Activated T-cell treated with anti-CD3 and anti-CD28 coated beads for 1 hour (primary cell): ENCODE results near the gene GUCY1A2.

Experiments
- DNase-seq: peaks from one replicate; pipeline ENCODE4 v3.0.0-alpha.2; 2020; ENCODE audit warnings: low read depth

GUCY1A2 gene

DNA sequence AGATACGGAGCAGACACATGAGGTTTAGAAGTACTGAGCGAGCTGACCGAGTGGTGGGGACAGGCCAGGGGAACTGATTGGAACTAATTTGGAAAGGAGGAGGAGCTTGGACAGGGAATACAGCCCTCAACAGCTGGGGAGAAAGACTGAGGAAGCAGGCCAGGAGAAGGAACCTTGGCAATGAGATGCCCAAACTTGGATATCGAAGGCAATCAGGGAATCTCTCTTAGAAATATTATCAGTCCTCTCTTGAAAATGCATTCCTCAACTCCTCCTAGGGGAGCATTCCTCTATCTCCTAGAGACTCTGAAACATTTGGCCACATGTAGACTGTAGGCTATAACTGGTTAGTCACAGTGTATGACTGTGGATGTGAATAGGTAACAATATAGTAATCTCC lies 284.6 kb downstream of the GUCY1A2 start:
- DNase-seq = no peak

DNA sequence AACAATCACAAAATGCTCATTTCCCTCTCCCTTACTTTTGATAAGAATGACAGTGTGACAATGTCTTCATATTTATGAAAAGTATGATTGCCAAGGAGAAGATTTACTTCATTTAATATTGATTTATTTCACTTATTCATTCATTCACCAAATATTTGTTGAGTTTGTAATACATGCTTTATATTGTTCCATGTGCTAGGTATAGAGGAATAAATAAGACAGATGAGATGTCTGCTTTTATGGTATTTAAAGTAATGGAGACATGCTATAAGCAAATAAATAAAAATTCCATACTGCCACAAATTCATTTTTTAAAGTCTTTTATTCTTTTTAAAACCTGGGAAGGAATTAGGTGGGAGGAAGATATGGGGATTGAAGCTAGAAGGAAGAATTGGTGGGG lies 289.4 kb downstream of the GUCY1A2 start:
- DNase-seq = no peak

DNA sequence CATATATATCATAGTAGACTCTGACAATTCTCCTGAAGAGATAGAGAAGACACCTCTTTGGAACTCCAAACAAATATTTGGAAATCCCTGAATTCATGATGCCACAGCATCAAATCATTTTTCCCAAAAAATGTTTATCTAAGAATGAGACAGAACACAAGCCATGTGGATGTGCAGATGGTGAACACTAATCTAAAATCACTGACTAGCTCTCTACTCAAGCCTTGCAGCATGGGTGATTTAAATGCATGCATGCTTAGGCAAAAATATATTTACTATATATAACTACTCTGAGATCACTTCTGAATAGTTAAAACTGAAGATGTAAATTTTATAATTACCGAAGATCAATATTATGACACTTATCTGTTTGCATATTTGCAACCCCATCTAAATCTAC lies 289.9 kb downstream of the GUCY1A2 start:
- DNase-seq = no peak

DNA sequence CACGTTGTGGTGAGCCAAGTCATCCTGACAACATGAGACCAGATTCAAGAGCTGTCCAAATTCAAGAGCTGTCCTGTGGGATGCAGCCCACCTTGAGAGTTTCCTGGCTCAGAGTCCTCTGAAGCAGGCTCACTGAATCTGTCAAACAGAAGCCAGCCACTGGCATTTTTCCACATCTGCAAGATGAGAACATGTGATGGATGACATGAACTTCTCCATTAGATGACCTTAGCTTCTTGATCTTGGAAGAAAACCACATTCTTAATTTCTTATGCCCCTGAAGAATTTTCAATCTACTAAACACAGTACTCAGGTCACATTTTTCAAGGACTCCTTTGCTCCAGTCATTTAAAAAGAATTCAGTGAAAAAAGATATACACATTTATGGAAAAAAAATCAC lies 291.0 kb downstream of the GUCY1A2 start:
- no peak for DNase-seq

DNA sequence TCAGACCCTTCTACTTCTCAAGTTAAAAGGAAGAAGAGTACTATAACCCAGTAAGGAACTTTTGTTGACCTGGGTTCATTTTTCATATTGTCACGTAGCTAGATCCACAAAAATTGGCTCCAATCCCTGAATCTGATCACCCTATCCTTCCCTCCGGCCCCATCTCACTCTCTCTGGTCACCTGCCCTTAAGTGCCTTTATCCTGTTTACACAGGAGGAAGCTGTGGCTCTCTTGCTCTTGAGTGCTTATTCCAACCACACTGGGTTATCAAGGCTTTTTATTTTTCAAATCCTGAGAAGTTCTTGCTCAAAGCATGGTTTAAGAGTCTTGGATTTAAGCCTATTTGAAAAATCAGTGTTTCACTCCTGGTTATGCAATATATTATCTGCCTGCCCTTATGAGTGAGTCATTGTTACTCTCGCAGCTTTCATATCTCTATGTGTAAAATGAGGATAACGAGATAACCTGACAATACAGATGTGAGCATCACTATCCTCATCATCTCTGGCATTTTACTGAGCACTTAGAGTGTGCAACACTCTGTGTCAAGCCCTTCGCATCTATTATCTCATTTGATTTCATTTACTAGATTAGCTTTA lies 293.9 kb downstream of the GUCY1A2 start:
- DNase-seq = no peak

DNA sequence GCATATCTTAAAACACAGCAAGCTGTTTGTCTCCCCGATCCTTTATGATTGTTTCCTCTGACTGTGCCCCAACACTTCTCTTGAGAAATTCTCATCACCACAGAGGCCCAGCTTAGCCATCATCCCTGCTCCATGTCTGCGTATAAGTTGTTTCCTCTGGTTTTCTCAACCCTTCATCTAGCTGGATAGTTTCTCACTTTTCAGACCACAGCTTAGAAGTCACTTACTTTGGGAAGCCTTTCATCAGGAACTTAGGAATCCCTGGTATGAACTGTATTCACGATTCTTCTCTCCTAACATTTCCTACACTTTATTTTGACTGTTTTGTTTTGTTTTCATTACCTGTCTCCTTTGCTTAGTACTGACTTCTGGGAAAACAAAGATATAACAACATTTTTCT lies 295.2 kb downstream of the GUCY1A2 start:
- DNase-seq = no peak

DNA sequence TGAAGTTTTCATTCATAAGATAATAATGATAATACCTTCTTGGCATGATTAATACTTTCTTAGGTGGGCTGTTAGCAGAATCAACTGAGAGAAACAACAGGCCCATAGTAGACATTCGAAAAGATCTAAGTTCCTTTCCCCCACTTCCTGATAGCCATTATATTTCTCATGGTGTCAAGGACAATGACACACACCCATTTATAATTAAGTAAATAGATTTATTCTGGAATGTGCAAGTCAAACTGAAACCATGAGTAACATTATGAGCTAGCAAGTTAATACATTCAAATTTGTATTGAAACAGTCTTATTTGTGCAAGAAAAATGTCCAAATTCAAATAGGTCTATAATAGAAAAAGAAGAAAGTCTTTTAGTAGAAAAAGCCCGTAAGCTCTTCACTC lies 301.1 kb downstream of the GUCY1A2 start:
- no peak for DNase-seq

DNA sequence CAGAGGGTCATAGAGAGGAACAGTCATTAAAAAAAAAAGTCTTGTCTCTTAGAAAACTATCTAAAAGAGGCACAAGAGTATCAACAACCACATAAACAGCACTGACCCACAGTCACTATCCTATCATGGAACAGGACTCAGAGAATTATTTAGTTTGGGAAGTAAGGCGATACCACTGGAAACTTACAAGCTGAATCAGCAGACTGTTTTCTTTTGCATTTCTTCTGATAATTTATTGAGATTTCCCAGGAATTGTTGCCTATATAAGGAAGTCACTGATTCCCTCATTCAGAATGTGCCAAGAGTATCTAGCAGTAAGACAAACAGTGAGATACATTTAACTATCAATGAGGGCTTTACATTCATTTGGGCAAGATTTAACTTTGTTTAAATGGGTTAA lies 304.1 kb downstream of the GUCY1A2 start:
- no peak for DNase-seq

DNA sequence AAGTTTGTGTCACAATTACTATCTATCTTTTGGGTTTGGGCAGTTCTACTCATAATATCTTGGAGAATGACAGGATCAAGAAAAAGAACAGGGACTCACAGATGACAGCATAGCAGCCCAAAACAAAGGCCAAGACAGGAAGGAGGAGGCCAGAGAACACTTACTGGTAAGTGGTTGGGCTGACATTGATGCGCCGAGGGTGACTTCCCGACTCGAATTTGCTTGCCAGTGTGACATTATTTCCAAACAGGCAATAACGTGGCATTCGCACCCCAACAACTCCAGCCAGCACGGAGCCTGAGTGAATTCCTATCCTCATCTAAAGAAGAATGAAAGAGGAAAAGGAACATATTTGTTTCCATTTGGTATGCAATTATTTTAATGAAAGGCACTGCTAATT lies 309.9 kb downstream of the GUCY1A2 start:
- no peak for DNase-seq

DNA sequence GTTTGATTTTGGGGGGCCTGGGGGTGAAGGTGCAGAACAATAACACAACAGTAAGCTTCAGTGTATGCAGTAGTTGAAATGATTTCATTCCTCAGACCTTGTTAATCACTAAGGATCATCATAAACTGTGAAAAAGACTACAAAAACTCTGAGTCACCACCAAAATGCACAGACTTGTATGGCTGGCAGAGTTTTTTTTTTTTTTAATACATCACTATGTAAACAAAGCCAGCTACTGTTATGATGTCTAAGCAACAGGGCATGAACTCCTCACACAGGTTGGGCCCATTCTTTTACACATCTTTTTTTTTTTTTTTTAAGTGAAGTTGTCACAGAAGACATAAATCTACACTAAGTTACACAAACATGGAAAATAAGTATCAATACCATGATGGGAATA lies 311.9 kb downstream of the GUCY1A2 start:
- no peak for DNase-seq

DNA sequence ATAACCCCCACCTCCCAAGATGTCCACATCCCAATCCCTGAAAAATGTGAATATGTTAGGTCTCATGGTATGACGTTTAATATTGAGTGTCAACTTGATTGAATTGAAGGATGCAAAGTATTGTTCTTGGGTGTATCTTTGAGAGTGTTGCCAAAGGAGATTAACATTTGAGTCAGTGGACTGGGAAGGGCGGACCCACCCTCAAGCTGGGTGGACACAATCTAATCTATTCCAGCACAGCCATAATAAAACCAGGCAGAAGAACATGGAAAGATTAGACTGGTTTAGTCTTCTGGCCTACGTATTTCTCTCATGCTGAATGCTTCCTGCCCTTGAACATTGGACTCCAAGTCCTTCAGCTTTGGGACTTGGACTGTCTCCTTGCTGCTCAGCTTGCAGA lies 315.5 kb downstream of the GUCY1A2 start:
- no peak for DNase-seq

DNA sequence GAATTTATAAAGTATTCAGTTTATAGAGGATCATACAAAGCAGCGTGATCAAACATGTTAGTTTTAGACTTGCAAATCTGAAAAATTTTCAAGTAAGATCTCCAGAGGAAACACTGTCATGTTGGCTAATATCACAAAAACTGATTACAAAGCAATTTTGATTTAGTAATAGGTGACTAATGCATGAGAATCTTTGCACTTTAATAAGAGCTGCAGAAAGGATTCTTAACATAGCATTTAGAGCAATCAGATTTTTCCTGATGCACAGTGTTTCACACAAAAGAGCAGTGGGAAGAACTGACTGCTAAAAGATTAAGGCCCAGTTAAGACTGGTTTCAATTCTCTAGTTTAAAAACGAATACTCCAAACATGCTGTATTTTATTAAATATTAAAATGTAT lies 321.2 kb downstream of the GUCY1A2 start:
- no peak for DNase-seq

DNA sequence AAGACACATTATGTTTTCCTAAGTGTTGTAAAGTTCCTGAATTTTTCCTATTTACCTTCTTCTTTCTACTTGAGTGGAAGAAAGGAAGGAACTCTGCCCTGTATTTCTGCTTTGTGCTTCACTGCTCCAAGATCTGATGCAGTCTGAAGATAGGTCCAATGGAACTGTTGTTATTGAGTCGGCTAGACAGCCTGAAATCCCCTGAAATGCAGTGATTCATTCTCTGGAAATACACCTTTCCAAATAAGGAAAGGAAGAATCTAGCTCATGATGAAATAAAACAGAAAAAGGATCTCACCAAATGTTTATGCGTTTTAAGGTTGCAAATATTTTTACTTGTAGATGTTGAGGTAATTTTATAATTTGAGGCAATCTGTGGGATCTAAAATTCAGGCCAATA lies 322.8 kb downstream of the GUCY1A2 start:
- no peak for DNase-seq

DNA sequence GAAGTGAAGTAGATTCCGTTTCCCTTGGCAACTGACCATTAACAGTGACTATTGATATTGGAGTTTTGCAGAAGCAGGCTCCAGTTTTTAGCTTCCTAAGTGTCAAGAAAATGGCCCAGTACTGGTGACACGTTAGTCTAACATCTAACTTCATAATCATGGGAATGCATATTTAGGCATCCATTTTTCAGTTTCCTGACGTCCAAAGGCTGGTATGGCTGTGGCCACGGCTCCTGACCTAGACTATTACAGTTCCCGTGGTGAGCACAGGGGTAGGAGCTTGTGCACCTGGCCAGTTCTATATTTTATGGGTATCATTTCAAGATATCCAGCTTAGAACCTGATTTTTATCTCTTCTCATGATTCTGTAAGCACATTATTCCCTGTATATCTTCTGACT lies 323.8 kb downstream of the GUCY1A2 start:
- DNase-seq = no peak

DNA sequence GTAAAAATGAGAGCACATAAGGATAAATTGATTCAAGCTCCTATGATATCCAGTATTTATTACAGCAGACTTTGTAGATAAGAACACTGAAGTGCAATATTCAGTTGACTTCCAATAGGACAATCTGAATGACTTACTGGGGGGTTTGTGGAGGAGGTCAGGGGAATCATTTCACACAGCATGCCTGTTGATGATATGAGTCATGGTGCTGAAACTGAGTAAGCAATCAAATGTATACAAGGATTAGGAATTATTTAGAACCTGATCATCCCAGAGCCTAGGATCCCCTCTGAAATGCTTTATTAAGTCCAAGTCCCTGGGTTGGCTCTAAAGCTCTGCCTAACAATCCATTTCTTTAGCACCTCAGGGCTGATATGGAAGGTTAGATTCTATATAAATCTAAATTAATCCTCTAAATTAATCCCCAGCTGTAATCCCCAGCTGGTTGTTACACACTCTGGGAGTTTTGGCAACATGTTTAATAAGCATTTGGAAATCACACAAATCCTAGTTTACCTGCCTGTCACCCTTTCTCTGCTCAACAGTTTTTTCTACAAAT lies 326.4 kb downstream of the GUCY1A2 start:
- DNase-seq = no peak

DNA sequence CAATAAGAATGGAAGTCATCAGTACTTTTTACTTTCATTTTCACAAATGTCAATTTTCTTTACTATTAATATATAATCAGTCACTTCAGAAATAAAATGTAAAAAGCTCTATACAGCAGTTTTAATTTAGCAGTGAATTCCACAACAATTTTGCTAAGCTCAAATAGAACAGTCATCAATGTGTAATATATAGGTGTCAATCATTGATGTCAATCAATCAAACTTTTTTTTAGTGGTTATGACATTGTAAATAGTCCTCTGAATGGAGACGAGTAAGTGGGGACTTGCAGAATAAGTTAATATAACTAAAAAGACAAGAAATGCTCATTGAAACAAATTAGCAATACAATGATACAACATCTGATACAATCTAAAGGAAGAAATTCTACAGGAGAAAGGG lies 327.4 kb downstream of the GUCY1A2 start:
- no peak for DNase-seq

DNA sequence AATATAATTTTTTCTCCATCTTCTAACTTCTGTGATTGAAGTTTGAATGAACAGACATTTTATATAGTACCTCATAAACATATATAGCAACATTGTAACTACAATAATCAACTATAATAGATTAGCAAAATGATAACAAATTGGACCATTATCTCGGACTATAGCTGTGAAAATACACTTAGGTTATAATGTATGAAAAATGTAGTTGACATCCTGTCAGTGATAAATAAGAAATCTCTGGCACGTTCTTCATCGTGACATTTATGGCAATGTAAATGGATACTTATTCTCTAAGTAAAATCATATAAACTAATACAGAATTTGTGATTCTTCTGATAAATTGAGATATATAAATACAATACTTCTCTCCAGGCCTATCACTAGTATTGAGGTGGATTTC lies 333.3 kb downstream of the GUCY1A2 start:
- DNase-seq = no peak

DNA sequence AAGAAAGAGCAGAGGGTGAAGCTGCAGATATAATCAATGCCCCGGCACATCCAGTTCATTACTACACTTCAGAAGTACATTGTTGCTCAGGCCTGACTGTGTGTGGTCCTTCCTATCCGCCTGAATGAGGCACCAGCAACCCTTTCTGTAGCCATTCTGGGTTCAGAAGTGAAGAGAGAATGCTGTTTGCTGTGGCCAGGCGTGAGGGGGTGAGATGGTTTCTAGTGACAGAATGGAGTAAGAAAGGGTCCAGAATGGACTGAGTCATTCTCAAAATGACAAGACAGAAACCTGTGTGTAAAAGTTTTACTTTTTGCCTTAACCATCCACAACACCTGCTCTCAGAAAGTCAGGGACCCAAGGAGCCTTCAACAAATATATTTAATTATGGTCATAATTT lies 334.8 kb downstream of the GUCY1A2 start:
- no peak for DNase-seq

DNA sequence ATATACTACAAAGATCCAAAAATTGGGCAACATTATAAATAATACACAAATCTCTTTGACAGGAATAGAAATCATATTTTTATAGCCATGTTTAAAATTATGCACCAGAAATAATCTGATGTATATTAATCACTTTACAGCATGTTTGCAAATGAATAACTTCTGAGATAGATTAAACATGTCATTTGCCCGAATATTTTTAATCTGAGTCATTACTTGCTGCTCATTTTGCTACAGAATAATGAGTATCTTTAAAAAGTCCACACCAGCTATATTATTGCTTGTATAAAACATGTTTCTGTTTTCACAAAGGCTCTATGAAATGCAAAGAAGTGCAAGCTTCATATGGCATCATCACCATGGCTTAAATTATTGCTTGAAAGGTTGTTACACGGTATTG lies 336.8 kb downstream of the GUCY1A2 start:
- no peak for DNase-seq

DNA sequence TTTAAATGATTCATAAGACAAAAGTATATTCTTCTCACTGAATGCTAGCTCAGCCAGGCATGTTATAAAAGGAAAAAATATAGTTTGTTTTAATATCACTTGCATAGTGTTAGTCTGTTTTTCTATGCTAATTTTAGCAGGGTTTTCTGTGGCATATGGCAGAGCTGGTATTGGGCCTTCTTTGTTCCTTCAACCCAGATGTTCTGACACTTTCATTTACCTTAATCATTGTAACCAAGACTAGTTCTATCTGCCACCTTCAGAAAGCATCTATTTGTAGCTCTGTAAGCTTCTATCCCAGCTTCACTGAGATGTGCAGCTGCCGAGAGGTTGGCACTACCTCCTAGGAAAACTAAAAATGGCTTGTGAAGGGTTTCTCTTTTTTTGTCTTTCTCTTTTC lies 338.7 kb downstream of the GUCY1A2 start:
- DNase-seq = no peak

DNA sequence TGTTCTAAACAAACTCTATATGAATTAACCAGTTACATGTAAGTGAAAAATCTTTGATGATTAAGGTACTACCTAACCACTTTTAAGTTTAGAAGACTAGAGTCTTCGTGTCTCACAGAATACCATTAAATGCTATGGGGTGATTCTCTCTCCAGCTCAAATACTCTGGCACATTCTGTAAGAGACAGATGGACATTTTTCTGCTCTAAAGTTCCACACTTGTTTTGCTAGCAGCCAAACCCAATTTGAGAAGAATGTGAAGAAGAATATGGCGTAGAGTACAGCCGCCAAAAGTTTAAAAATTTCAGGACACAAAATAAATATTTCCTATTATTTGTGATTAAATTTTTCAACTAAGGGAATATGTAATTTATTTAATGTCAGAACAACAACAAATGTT lies 339.1 kb downstream of the GUCY1A2 start:
- no peak for DNase-seq

DNA sequence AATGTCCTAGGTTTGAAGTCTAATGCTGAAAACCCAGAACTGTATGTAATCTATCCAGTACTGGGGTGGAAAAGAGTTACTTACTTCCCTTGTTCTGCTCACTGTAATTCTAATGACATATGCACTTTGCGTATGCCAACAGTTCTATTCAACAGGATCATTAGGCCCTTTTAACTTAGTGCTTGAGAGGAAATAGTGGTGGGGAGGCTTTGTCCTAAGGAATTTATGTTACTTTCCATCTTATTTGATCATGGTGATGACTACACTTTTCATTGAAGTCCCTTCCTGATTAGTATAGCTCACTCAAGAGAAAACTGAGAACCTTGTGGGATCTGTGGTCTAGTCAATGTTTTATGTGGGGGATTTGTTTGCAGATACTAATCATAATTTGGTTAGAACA lies 348.2 kb downstream of the GUCY1A2 start:
- DNase-seq = no peak

DNA sequence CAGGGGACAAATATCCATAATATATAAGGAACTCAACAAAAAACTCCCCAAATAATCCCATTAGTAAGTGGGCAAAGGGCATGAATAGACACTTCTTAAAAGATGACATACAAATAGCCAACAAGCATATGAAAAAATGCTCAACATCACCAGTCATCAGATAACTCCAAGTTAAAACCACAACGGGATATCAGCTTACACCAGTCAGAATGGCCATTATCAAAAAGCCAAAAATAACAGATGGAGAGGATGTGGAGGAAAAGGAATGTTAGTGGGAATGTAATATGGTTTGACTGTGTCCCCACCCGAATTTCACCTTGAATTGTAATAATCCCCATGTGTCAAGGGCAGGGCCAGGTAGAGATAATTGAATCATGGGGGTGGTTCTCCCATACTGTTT lies 350.1 kb downstream of the GUCY1A2 start:
- no peak for DNase-seq

DNA sequence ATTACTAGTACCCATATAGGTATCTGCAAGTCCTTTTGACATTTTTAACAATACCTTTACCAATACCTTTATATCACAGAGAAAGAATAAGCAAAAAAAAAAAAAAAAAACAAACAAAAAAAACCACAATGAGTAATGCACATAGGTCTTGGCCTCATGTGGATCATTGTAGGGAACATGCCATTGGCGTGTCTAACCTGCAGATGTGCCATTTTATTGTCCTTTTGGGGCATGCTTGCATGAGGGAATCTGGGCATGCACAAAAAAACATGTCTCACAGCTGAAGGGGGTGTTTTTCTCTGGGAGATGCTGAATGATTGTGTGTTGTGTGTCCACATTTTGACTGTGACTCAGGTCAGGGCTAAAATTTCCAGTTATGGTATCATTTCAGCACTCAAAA lies 361.6 kb downstream of the GUCY1A2 start:
- no peak for DNase-seq

DNA sequence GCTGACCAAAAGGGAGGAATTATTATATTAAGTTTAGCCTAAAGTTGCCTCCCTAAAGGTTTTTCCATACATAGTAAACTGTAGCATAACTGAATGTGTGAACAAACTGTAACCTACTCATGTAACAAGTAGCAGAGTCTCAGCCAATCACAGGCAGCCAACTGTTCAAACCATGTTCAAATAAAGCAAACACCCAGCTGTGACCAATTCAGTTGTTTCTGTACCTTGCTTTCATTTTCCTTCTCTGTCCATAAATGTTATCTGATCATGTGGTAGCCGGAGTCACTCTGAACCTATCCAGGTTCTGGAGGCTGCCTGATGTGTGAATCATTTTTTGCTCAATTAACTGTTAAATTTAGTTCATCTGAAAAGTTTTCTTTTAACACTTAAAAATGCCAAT lies 373.5 kb downstream of the GUCY1A2 start:
- no peak for DNase-seq
